ENCODE results near the gene PLXNA4.

PLXNA4 gene

GRCh38 chr7:132416395-132416794 lies 159.9 kb downstream of the PLXNA4 start:
- H3F3A ChIP-seq (ENCODE audit: control insufficient read depth, insufficient read depth) = no peaks in the 10 kb centered on the region
- no peaks in the 10 kb centered on the region for H3K9me3 ChIP-seq (ENCODE audit: control insufficient read depth, insufficient read depth, low read length)
- H3K27me3 ChIP-seq (ENCODE audit: control insufficient read depth, low read length) = no peaks in the 10 kb centered on the region
- TF ChIP-seq, protein P1, sequence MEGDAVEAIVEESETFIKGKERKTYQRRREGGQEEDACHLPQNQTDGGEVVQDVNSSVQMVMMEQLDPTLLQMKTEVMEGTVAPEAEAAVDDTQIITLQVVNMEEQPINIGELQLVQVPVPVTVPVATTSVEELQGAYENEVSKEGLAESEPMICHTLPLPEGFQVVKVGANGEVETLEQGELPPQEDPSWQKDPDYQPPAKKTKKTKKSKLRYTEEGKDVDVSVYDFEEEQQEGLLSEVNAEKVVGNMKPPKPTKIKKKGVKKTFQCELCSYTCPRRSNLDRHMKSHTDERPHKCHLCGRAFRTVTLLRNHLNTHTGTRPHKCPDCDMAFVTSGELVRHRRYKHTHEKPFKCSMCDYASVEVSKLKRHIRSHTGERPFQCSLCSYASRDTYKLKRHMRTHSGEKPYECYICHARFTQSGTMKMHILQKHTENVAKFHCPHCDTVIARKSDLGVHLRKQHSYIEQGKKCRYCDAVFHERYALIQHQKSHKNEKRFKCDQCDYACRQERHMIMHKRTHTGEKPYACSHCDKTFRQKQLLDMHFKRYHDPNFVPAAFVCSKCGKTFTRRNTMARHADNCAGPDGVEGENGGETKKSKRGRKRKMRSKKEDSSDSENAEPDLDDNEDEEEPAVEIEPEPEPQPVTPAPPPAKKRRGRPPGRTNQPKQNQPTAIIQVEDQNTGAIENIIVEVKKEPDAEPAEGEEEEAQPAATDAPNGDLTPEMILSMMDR (IDR thresholded peaks at IDR 0.05; ENCODE audit: low read depth, low read length, poor library complexity, severe bottlenecking) = no peak
- TF ChIP-seq EZH2phosphoT487 (IDR thresholded peaks at IDR 0.05; ENCODE audit: borderline replicate concordance, low read length) = no peak
- H4K20me1 ChIP-seq (ENCODE audit: control insufficient read depth, insufficient read depth, low read depth, low read length) = no peaks in the 10 kb centered on the region
- no peaks in the 10 kb centered on the region for H3K4me1 ChIP-seq (ENCODE audit: control insufficient read depth, low read length)
- no peak overlapping the region for H3K27ac ChIP-seq (ENCODE audit: low read depth, low read length)
- no peaks in the 10 kb centered on the region for H3K36me3 ChIP-seq (ENCODE audit: control insufficient read depth, low read length)
- H3K4me3 ChIP-seq (ENCODE audit: low read length) = no peak overlapping the region
- H3K9me2 ChIP-seq (replicated peaks; ENCODE audit: control insufficient read depth, low read length) = no peaks in the 10 kb centered on the region
- H3K79me2 ChIP-seq (ENCODE audit: control insufficient read depth, low read length) = no peaks in the 10 kb centered on the region
- no peak overlapping the region for H3K4me2 ChIP-seq (ENCODE audit: low read length)

GRCh38 chr7:132415259-132415658 lies 161.0 kb downstream of the PLXNA4 start:
- H3K9me2 ChIP-seq (replicated peaks; ENCODE audit: control insufficient read depth, low read length) = no peaks in the 10 kb centered on the region
- no peak overlapping the region for H3K4me2 ChIP-seq (ENCODE audit: low read length)
- no peak overlapping the region for H3K4me3 ChIP-seq (ENCODE audit: low read length)
- no peak overlapping the region for H3K27ac ChIP-seq (ENCODE audit: low read depth, low read length)
- H3K9me3 ChIP-seq (ENCODE audit: control insufficient read depth, insufficient read depth, low read length) = no peaks in the 10 kb centered on the region
- H3F3A ChIP-seq (ENCODE audit: control insufficient read depth, insufficient read depth) = no peaks in the 10 kb centered on the region
- no peaks in the 10 kb centered on the region for H3K36me3 ChIP-seq (ENCODE audit: control insufficient read depth, low read length)
- no peaks in the 10 kb centered on the region for H4K20me1 ChIP-seq (ENCODE audit: control insufficient read depth, insufficient read depth, low read depth, low read length)
- H3K4me1 ChIP-seq (ENCODE audit: control insufficient read depth, low read length) = no peaks in the 10 kb centered on the region
- TF ChIP-seq EZH2phosphoT487 (IDR thresholded peaks at IDR 0.05; ENCODE audit: borderline replicate concordance, low read length) = no peak
- TF ChIP-seq, protein P1 (IDR thresholded peaks at IDR 0.05; ENCODE audit: low read depth, low read length, poor library complexity, severe bottlenecking) = no peak
- no peaks in the 10 kb centered on the region for H3K79me2 ChIP-seq (ENCODE audit: control insufficient read depth, low read length)
- no peaks in the 10 kb centered on the region for H3K27me3 ChIP-seq (ENCODE audit: control insufficient read depth, low read length)

GRCh38 chr7:132414857-132415256 lies 161.4 kb downstream of the PLXNA4 start:
- no peak overlapping the region for H3K4me3 ChIP-seq (ENCODE audit: low read length)
- no peak overlapping the region for H3K27ac ChIP-seq (ENCODE audit: low read depth, low read length)
- no peaks in the 10 kb centered on the region for H3K4me1 ChIP-seq (ENCODE audit: control insufficient read depth, low read length)
- no peaks in the 10 kb centered on the region for H3K79me2 ChIP-seq (ENCODE audit: control insufficient read depth, low read length)
- H3K27me3 ChIP-seq (ENCODE audit: control insufficient read depth, low read length) = no peaks in the 10 kb centered on the region
- no peaks in the 10 kb centered on the region for H4K20me1 ChIP-seq (ENCODE audit: control insufficient read depth, insufficient read depth, low read depth, low read length)
- TF ChIP-seq EZH2phosphoT487 (IDR thresholded peaks at IDR 0.05; ENCODE audit: borderline replicate concordance, low read length) = no peak
- TF ChIP-seq, protein P1 (IDR thresholded peaks at IDR 0.05; ENCODE audit: low read depth, low read length, poor library complexity, severe bottlenecking) = no peak
- H3K9me2 ChIP-seq (replicated peaks; ENCODE audit: control insufficient read depth, low read length) = no peaks in the 10 kb centered on the region
- no peak overlapping the region for H3K4me2 ChIP-seq (ENCODE audit: low read length)
- no peaks in the 10 kb centered on the region for H3F3A ChIP-seq (ENCODE audit: control insufficient read depth, insufficient read depth)
- H3K36me3 ChIP-seq (ENCODE audit: control insufficient read depth, low read length) = no peaks in the 10 kb centered on the region
- no peaks in the 10 kb centered on the region for H3K9me3 ChIP-seq (ENCODE audit: control insufficient read depth, insufficient read depth, low read length)

DNA sequence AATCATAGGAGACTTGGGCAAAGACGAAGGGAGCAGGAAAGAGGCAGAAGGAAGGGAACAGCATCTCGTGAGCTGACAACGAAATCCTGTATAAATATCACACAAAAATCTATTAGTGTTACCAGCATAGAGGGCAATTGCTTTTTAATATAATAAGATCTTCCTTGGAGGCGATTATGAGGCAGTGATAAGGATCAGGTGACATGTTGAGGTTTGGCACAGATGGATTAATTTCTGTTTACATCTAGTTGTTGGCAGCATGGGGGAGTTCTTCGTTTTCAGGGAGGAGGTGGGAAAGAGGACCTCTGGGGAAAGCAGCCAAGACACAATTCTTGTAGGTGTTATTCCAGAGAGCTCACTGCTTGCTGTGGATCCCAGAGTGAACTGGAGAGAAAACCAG lies 163.8 kb downstream of the PLXNA4 start:
- Histone ChIP-seq H3K27me3 (ENCODE audit: control insufficient read depth, low read length) (no peaks in the 10 kb centered on the region), H3K36me3 (ENCODE audit: control insufficient read depth, low read length) (no peaks in the 10 kb centered on the region), H3K4me2 (ENCODE audit: low read length) (no peak overlapping the region), H3K4me3 (ENCODE audit: low read length) (no peak overlapping the region), H3F3A (ENCODE audit: control insufficient read depth, insufficient read depth) (no peaks in the 10 kb centered on the region), H3K9me3 (ENCODE audit: control insufficient read depth, insufficient read depth, low read length) (no peaks in the 10 kb centered on the region), H4K20me1 (ENCODE audit: control insufficient read depth, insufficient read depth, low read depth, low read length) (no peaks in the 10 kb centered on the region), H3K9me2 (replicated peaks; ENCODE audit: control insufficient read depth, low read length) (no peaks in the 10 kb centered on the region), H3K4me1 (ENCODE audit: control insufficient read depth, low read length) (no peaks in the 10 kb centered on the region), H3K79me2 (ENCODE audit: control insufficient read depth, low read length) (no peaks in the 10 kb centered on the region), H3K27ac (ENCODE audit: low read depth, low read length) (no peak overlapping the region)
- TF ChIP-seq, protein P1 (IDR thresholded peaks at IDR 0.05; ENCODE audit: low read depth, low read length, poor library complexity, severe bottlenecking) = no peak
- TF ChIP-seq EZH2phosphoT487 (IDR thresholded peaks at IDR 0.05; ENCODE audit: borderline replicate concordance, low read length) = no peak

All from DOHH2 (cell line).